ENCODE results near the gene NTF4.
"Not testable (repeated sequence)": the region's sequence is repeated elsewhere in the genome, so short reads cannot be mapped to it uniquely, and the experiment has no call there.

NTF4 gene

DNA sequence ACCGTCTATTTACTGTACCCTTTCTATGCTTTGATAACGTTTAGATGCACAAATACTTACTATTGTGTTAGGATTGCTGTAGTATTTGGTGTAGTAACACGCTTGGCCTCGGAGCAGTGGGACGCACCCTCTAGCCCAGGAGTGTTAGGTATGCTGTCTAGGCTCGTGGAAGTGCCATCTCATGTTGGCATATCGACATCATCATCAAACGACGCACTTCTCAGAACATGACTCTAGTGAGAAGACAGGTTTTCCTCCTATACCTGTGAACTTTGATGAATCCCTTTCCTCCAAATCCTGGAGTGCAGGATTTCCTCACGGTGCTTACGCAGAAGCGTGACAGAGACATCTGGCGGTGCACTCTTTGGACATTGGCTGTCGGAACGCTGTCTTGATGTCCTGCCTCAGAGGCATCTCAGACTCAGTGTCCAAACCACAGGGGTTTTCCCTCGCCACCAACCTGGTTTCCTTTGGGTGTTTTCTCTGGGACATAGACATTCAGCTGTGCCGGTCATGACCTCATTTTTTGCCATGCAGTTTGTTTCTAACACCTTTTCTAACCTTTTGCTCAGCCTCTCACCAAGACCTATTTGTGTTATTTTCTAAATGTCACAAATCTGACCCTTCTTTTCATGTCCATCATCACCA lies 26.9 kb upstream of the NTF4 start:
- DNase-seq (ENCODE audit: low read depth, low spot score), result no peak

DNA sequence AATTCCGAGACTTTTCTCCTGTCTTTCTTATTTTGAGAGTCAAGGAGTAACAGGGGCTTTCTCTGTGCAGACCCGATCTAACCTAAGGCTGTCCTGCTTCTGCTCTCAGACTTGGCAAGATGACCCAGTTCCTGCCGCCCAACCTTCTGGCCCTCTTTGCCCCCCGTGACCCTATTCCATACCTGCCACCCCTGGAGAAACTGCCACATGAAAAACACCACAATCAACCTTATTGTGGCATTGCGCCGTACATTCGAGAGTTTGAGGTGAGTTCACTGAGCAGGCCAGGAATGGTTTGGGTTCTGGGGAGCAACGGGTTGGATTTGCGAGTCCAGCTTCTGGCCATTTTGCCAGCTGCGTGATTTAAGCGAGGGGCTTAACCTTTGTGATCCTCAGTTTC lies 21.7 kb upstream of the NTF4 start:
- no peak for DNase-seq (ENCODE audit: low read depth, low spot score)

DNA sequence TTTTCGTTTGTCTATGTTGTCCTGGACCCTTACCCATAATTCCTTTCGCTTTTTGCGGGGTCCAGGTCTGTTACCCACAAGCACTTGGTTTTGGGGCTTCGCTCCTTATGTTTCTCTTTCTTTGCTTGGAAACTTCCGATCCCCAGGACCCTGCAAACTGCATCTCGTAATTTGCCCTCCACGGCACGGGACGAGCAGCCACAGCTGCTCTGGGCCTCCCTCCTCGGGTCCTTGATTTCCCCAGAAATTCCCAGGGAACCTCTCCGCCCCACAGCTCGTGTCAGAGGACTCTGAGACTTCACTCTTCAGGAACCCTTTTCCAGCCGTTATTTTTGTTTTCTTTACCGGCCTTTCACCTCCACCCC lies 21.2 kb upstream of the NTF4 start:
- no peak for DNase-seq (ENCODE audit: low read depth, low spot score)

DNA sequence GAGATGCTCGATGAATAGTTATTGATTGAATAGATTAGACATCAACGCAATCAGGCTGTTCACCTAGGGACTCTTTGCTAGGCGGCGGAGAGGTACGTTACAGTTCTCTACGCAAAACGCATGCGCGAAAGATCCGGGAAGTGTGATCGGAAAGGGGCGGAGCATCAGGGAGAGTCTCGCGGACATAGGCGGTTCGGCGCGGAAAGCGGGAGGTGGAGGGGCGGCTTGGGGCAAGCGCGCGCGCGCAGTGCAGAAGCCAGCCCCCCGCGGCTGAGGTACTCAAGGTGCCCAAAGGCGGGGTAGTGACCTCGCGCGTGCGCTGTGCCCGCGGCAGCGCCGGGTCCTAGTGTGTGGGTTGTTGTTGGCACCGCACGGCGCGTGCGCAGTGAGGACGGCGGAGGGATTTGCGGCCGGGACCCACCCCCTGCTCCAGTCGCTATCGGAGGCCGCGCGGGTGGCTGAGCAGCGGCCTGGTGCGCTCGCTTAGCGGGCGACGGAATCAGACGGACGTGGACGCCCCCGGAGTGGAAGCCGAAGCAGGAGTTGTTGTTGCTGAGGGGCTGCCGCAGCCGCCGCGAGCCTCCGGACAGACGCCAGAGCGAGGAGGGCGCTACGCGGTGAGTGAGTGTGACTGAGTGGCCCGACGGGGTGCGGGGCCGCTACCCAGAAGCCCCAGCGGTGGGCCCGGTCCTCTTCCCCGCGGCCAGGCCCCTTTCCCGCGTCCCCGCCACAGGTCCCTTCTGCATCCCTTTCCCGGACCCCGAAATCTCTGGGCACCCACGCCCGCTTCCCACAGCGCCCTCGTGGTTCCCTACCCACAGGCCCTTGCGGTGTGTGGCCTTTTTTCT lies 20.6 kb upstream of the NTF4 start, which contains the start of gene SNRNP70:
TSS of gene SNRNP70 (plus strand) at position 432 of the 848 bp plus-strand sequence. CDS start 964 bp downstream, outside the sequence.
- peak; percentile 95 for DNase-seq (ENCODE audit: low read depth, low spot score)

DNA sequence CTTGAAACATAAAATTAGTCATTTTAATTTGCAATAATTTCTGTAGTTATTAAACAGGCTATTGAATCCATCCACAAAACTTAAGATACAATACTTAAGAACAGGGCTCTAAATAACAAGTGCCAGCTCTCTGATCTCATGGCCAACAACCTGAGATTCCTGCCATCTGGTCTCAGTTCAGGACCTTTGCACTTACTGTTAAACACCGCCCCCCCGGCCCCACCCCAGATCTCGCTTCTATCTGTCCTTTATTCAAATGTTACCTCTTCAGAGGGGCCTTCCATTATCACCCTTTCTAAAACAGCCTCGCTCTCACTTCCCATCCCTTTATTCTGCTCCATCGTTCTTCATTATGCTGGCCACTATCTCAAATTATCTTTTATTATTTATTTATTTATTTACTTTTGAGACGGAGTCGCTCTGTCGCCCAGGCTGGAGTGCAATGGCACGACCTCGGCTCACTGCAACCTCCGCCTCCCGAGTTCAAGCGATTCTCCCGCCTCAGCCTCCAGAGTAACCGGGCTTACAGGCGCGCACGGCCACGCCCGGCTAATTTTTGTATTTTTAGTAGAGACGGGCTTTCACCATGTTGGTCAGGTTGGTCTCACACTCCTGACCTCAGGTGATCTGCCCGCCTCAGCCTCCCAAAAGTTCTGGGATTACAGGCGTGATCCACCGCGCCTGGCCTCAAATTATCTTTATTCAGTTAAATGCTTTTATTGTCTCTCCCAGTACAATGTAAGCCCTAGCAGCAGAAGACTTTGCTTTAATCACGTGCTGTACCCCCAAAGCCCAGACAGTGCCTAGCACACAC lies 19.8 kb upstream of the NTF4 start:
- DNase-seq (ENCODE audit: low read depth, low spot score), result no peak

DNA sequence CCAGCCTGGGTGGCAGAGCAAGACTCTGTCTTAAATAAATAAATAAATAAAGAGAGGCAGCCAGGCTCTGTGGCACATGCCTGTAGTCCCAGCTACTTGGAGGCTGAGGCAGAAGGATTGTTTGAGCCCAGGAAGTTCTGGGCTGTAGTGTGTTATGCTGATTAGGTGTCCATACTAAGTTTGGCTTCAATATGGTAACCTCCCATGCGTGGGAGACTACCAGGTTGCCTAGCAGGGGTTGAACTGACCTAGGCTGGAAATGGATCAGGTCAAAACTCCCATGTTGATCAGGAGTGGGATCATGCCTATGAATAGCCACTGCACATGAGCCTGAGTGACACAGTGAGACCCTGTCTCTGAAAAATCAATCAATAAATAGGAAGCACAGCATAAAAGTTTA lies 16.7 kb upstream of the NTF4 start:
- DNase-seq (ENCODE audit: low read depth, low spot score), result no peak

DNA sequence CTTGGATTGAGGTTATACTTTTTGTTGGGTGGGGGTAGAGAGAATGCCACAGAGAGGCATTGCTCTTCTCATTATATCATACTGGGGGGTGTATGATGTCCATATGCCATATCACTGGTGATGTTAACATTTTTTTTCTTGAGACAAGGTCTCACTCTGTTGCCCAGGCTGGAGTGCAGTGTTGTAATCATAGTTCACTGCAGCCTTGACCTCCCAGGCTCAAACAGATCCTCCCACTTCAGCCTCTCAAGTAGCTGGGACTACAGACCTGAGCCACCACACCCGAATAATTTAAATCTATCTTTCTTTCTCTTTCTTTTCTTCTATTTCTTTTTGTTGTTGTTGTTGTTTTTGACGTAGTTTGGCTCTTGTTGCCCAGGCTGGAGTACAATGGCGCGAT lies 15.8 kb upstream of the NTF4 start:
- DNase-seq (ENCODE audit: low read depth, low spot score), result no peak

DNA sequence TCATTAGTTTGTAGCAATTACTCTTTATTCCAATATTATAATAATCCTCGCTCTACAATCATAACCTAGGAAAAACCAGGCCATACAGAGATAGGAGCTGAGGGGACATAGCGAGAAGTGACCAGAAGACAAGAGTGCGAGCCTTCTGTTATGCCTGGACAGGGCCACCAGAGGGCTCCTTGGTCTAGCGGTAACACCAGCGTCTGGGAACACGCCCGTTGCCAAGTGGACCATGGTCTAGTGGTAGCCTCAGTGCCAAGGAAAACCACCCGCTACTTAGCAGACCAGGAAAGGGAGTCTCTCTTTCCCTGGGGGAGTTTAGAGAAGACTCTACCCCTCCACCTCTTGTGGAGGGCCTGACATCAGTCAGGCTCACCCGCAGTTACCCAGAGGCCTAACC lies 10.3 kb upstream of the NTF4 start:
- not testable (repeated sequence) for DNase-seq (ENCODE audit: low read depth, low spot score)

DNA sequence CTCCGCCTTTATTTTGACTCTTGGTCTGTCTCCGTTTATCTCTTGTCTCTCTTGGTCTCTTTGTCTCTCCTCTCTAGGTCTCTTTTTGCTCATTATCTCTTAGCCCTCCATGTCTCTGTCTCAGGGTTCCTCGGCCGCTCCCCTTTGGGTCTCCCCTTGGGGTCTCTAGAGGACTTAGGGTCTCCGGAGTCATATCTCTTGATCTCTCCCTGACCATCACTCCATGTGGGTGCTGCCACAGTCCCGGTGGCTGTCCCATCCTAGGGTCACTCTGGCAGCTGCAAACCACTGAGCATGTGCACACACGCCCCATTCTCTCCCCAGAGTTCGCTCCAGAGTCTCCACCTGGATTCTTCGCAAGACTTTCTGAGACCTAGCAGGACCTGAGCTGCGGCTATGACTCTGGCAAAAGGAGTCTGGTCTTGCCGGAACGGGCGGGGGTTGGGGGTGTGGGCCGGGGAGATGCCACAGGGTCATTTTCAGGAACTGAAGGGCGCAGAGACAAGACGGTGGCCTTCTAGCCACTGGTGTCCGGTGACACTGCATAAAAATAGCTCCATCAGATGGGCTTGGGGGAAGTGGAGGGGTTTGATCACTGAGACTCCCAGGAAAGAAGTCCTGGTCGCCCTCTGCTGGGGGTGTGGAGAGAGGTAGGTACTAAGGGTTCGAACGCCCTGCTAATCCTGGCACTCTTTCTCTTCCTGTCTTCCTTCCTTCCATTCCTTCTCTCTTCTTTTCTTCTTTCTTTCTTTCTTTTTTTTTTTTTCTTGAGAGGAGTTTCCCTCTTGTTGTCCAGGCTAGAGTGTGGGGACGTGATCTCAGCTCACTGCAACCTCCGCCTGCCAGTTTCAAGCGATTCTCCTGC lies 9.1 kb upstream of the NTF4 start:
- DNase-seq (ENCODE audit: low read depth, low spot score), result no peak

DNA sequence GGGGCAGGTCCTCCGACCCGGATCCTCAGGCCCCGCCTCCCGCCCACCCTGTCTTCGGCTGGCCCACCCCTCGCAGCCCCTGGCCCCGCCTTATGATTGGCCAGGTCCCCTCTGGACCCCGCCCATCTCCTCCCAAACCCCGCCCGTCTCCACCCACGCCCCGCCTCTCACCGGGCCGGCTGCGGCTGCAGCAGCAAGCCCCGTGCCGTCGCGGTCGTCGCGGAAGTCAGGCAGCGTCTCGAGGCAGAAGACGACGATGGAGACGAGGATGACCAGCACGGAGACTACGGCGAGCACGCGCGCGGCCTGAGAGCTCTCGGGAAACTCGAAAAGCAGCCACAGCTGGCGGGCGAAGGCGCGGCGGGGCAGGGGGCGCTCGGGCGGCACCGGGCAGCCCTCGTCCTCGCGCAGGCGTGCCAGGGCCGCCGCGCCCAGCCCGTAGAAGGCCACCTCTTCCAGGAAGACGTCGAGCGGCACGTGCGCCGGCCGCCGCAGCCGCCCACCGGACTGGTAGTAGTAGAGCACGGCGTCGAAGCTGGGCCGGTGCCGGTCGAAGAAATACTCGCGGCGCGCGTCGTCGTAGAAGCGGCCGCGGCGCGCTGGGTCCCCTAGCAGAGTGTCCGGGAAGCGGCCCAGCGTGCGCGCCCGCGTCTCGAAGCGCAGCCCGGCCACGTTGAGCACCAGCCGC lies 7.4 kb upstream of the NTF4 start:
- DNase-seq (ENCODE audit: low read depth, low spot score), result no peak

DNA sequence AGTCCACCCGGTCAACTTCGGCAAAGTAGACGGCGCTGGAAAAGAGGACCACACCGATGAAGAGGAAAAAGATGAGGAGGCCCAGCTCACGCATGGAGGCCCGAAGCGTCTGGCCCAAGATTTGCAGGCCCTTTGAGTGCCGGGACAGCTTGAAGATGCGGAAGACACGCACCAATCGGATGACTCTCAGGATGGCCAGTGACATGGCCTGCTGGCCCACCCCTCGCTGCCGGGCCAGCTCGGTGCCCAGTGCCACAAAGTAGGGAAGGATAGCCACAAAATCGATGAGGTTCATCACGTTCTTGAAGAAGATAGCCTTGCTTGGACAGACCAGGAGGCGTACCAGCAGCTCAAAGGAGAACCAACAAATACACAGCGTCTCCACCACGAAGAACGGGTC lies 5.8 kb upstream of the NTF4 start:
- DNase-seq (ENCODE audit: low read depth, low spot score), result no peak

DNA sequence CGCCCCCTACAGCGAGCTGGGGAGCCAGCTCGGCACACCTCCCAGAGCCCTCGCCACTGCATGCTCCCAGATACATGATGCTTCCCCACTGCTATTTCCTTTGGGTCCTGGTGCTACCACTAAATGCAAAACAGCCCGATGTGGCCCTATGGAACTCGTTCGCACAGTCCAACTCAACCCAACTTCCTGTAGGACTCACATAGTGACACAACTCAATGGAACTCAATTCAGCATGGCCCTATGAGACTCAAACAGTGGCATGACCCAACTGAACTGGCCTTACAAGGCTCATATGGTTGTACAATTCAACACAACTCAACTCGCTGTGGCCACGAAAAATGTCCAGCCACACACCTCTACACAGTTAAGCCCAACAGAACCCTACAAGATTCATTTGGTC lies 4.4 kb upstream of the NTF4 start:
- DNase-seq (ENCODE audit: low read depth, low spot score), result no peak

DNA sequence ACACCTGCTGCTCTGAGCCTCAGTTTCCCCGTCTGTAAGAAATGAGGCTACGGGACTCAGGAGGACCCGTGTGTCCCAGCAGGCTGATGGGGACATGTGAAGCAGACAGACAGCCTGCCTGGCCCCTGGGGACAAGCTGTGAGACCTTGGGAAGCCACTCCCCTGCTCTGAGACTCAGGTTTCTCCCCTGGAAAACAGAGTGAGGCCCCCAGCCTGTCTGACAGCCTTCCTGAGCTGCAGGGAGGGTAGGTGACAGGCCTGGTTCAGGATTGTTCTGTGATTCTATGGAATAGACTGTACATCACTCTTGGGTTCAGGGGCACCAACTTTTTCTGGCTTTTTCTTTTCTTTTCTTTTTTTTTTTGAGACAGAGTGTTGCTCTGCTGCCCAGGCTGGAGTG lies 2.9 kb upstream of the NTF4 start:
- DNase-seq (ENCODE audit: low read depth, low spot score), result no peak

DNA sequence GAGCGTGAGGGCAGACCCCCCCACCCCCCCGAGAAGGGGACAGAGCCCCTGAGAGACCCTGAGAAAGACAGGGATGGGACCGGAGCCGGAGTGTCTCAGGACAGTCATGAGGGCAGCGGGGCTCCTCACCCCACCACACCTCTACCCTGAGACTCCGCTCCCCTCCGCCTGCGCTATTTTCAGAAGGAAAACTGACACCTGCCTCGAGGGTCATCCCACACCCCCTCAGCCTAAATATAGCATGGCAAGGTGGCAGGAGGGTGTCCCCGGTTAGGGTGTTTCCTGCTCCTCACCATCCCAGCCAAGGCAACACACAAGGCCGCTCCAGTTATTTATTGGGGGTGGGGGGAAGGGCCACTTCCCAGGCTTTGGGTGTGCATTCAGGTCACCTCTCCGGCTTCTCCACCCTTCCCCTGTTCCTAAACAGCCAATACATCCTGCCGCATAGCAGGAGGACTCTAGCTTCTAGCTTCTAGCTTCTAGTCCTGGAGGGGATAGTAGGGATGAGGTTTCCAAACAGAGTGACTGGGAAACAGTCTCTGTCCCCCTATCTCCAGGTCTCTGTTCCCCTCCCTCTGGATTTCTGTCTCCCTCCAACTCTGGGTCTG lies 1.4 kb upstream of the NTF4 start:
- DNase-seq (ENCODE audit: low read depth, low spot score), result no peak

DNA sequence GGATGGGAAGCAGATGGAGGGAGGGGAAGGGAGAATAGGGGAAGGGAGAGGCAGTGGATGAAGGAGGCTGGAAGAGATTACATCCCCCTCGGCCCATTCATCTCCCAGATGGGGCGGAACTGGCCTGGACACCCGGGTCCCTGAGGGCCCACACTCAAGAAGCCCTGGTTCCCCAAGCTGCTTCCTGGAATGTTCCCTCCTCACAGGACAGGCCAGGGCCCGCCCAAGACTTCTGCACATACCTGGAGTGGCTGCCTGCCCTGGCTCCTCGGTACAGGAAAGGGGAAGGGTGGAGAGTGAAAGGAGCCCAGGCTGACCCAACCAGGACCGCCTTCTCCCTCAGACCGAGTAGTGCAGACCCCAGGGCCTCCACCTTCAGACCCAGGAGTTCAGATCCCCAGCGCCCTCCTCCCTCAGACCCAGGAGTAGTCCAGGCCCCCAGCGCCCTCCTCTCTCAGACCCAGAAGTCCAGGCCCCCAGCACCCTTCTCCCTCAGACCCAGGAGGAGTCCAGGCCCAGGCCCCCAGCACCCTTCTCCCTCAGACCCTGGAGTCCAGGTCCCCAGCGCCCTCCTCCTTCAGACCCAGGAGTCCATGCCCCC lies 489 bp downstream of the NTF4 start:
- DNase-seq (ENCODE audit: low read depth, low spot score), result no peak

DNA sequence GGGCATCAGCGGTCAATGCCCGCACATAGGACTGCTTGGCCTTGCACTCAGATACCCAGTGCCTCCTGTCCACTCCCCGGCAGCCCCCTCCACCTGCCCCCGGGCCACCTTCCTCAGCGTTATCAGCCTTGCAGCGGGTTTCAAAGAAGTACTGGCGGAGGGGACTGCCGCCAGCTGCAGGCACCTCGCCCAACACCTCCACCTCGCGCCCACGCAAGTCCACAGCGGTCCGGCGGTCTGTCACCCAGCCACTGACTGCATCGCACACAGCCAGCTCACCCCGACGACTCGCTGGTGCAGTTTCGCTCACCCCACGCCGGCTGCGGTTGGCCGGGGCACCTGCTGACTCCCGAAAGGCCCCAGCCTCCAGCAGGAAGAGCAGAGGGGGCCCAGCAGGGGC lies 3.2 kb downstream of the NTF4 start:
- no peak for DNase-seq (ENCODE audit: low read depth, low spot score)

DNA sequence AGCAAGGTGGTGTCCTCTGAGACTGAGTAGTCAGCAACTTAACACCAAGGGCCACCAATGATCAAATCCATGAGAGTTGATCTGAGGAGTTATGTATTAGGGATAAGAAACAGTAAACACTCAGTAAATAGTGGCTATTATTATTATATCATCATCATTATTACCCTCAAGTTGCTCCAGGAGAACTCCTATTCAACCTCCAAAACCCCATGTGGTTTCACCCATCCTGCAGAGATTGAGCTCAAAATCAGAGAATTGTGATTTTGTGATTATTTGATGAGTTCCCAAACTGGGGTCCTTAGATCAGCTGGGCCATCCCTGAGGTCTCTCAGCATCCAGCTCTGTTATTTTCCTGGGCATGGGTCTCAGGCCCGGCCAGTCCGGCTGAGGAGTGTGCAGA lies 3.6 kb downstream of the NTF4 start:
- DNase-seq (ENCODE audit: low read depth, low spot score), result no peak

DNA sequence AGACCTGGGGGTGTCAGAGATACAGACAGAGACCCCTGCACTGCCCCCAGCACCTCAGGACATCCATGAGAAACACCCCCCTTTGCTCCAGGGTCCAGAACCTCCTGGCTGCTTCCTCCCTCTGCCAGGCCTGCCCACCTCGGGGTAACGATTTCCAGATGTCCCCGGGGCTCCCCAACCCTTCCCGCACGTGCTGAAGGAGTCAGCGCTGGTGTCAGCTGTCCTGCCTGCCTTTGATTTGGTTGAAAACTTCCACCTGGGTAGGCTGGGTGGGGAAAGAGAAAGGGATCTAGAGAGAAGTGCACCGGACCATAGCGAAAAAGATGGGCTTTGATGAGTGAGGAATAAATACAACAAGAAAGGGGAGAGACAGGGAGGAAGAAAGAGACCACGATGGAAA lies 5.6 kb downstream of the NTF4 start:
- DNase-seq (ENCODE audit: low read depth, low spot score), result no peak

DNA sequence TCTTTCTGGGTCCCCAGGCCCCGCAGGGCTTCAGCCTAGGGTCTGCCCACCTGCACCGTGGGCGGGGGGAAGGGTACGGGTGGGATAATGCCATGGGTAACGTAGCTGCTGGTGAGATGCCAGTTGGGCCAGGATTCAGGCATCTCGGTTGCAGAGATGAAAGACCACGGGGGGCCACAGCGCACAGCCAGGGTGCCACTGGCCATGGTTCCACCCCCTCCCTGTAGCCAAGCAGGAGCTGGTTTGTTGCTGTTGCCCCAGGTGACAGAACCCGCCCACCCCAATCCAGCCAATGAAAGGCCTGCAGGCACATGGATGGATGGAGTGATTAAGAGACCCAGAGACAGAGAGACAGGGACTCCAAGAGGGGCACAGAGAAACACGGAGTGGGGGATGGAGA lies 6.1 kb downstream of the NTF4 start:
- DNase-seq (ENCODE audit: low read depth, low spot score), result no peak

DNA sequence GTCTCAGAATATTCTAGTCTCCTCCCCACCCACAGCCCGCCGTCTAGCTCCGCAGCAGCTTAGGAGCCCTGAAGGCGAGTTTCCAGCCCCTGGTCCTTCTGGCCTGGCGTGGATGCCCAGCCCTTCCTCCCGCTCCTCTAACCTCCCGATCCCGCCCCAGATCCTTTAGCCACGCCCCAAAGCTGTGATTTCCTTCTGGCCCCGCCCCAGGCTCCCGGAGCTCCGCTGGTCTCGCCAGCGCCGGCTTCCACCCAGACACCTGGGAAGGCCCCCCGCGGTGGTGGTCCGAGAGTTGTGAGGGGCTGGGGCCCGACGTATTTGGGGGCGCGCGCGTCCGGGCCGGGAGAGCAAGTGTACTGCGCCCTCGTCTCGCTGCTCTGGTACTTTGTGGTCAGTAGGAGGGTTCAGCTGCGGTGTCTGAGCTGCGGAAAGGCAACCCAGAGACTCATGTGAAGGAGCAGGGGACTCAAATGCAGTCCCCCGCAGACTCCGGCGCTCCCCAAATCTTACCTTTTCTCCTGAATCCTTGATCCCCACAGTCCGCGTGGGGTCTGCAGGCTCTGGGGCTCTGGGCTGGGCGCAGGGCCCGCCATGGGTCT lies 6.9 kb downstream of the NTF4 start, which contains the start of gene CGB7:
TSS of gene CGB7 (minus strand) at position 114 of the 599 bp plus-strand sequence. CDS start 2,374 bp downstream, outside the sequence.
- DNase-seq (ENCODE audit: low read depth, low spot score), result no peak
